B cell (primary cell): Measurements from ENCODE around the gene NRXN2. TPM values are rescaled to one million over a fixed set of nuclear protein-coding genes. Genes with fewer than 3 reads are reported as not detected.

Experiments
- ATAC-seq: fragments of 200-7000 bp; cut with Tn5 transposase; one replicate; pipeline ENCODE4 v1.10.0; 2021; ENCODE audit warnings: low read depth, mild to moderate bottlenecking, moderate number of reproducible peaks, moderate library complexity
- CTCF ChIA-PET: fragments of 350-600 bp; sonication (Branson Sonifier 250); formaldehyde crosslinking; loops from one replicate; lab custom pipeline; 2021; ENCODE audit warnings: antibody characterized with exemption, inconsistent platforms; lab: Charles Lee
- POLR2A ChIA-PET: fragments of 350-600 bp; sonication (Branson Sonifier 250); formaldehyde crosslinking; loops from one replicate; lab custom pipeline; 2021; ENCODE audit warnings: antibody characterized with exemption; lab: Charles Lee
- DNase-seq: peaks from one replicate; pipeline ENCODE4 v3.0.0; 2013
- H2AFZ ChIP-seq: 2 replicates; pipeline ENCODE4 v1.6.1; 2012; ENCODE audit warnings: mild to moderate bottlenecking, low read depth, low read length; ENCODE audit not compliant: insufficient read depth, poor library complexity, severe bottlenecking
- H3K27ac ChIP-seq, 2 donors: 1 replicate in 1 of 2; 2 replicates in 1 of 2; pipeline ENCODE4 v1.5.1; 2012 to 2013; ENCODE audit warnings: low read length in 2 of 2, mild to moderate bottlenecking in 2 of 2, moderate library complexity in 1 of 2
- H3K27me3 ChIP-seq, 4 experiments: fragments of 200-600 bp in 1 of 4; sonication (generic) in 1 of 4; replicated peaks in 1 of 4; 1 replicate in 2 of 4; 2 replicates in 2 of 4; pipeline versions ENCODE4 v1.6.1 to v1.7.0; 2013 to 2016; ENCODE audit warnings: low read length in 3 of 4, mild to moderate bottlenecking in 2 of 4, mixed read lengths in 1 of 4, moderate library complexity in 1 of 4; ENCODE audit not compliant: insufficient read depth in 4 of 4, control insufficient read depth in 3 of 4; ENCODE audit errors: control extremely low read depth in 1 of 4
- H3K36me3 ChIP-seq, 2 experiments: replicated peaks in 1 of 2; 1 replicate in 1 of 2; 2 replicates in 1 of 2; pipeline versions ENCODE4 v1.6.1 to v1.7.1; 2013; ENCODE audit warnings: low read length in 1 of 2; ENCODE audit not compliant: insufficient read depth in 2 of 2, control insufficient read depth in 1 of 2; ENCODE audit errors: control extremely low read depth in 1 of 2, extremely low read depth in 1 of 2
- H3K4me1 ChIP-seq, 2 donors: fragments of 200-600 bp in 1 of 2; sonication (generic) in 1 of 2; 1 replicate in 1 of 2; 2 replicates in 1 of 2; pipeline versions ENCODE4 v1.5.1 to v1.6.1; 2013 to 2017; ENCODE audit warnings: low read length in 2 of 2; ENCODE audit not compliant: control insufficient read depth in 2 of 2, insufficient read depth in 2 of 2
- H3K4me2 ChIP-seq: replicated peaks from 2 replicates; pipeline ENCODE3; 2012; ENCODE audit warnings: mild to moderate bottlenecking, low read depth, low read length; ENCODE audit not compliant: poor library complexity, severe bottlenecking
- H3K4me3 ChIP-seq, 5 experiments: fragments of 200-600 bp in 1 of 5; sonication (generic) in 1 of 5; 1 replicate in 3 of 5; 2 replicates in 2 of 5; pipeline versions ENCODE4 v1.5.1 to v1.7.0; 2011 to 2016; ENCODE audit warnings: low read length in 4 of 5, mild to moderate bottlenecking in 4 of 5, low read depth in 2 of 5, control low read depth in 1 of 5, moderate library complexity in 1 of 5; ENCODE audit not compliant: insufficient read depth in 1 of 5; ENCODE audit errors: control extremely low read depth in 1 of 5, extremely low read depth in 1 of 5
- H3K79me2 ChIP-seq: fragments of 200-600 bp; sonication (generic); one replicate; pipeline ENCODE4 v1.6.0; 2016; ENCODE audit warnings: low read length; ENCODE audit not compliant: control insufficient read depth, insufficient read depth
- H3K9ac ChIP-seq: fragments of 200-600 bp; sonication (generic); 2 replicates; pipeline ENCODE4 v1.6.1; 2017; ENCODE audit warnings: mild to moderate bottlenecking, low read length, moderate library complexity
- H3K9me3 ChIP-seq, 3 donors: one replicate each; pipeline versions ENCODE4 v1.6.1 to v1.7.1; 2013; ENCODE audit warnings: low read length in 2 of 3; ENCODE audit not compliant: control insufficient read depth in 2 of 3, insufficient read depth in 1 of 3; ENCODE audit errors: control extremely low read depth in 1 of 3
- H4K20me1 ChIP-seq: 2 replicates; pipeline ENCODE4 v1.6.0; 2012; ENCODE audit warnings: mild to moderate bottlenecking, low read length; ENCODE audit not compliant: insufficient read depth, control insufficient read depth, poor library complexity, severe bottlenecking
- H3K27ac Mint-ChIP-seq: one replicate; pipeline ENCODE4 v1.8.0; 2021; ENCODE audit warnings: mixed read lengths
- H3K27me3 Mint-ChIP-seq: one replicate; pipeline ENCODE4 v1.8.0; 2021; ENCODE audit warnings: mixed read lengths
- H3K4me1 Mint-ChIP-seq: one replicate; pipeline ENCODE4 v1.8.0; 2021; ENCODE audit warnings: mixed read lengths
- H3K4me3 Mint-ChIP-seq: one replicate; pipeline ENCODE4 v1.8.0; 2021; ENCODE audit warnings: mixed read lengths
- H3K9me3 Mint-ChIP-seq: one replicate; pipeline ENCODE4 v1.8.0; 2022; ENCODE audit warnings: mixed read lengths; ENCODE audit not compliant: insufficient read depth
- EZH2 ChIP-seq: IDR thresholded peaks from 2 replicates; pipeline ENCODE4 v1.6.1; 2012; ENCODE audit warnings: borderline replicate concordance, low read depth, mild to moderate bottlenecking, moderate library complexity, low read length; ENCODE audit not compliant: insufficient read depth, poor library complexity, severe bottlenecking
- WGBS: methylation state at CpG from one replicate; pipeline ENCODE4 v1.1.5; 2013; ENCODE audit warnings: missing lambda C conversion rate; ENCODE audit not compliant: insufficient coverage; 5-methylcytosine and 5-hydroxymethylcytosine counted together
- intact Hi-C: fragments of 100-400 bp; cut with micrococcal nuclease; formaldehyde crosslinking; loops from one replicate; pipeline ENCODE4 v1.10.0; 2022
- polyA plus RNA-seq: library from polyadenylated mRNA; depleted of rRNA; stranded (reverse); fragments of >200 nt; gene quantifications from 2 replicates; pipeline ENCODE4 v1.2.3, GENCODE V29; 2012
- total RNA-seq, 2 donors: library from RNA; stranded (reverse); fragments of 120-200 nt in 1 of 2; gene quantifications; 1 replicate in 1 of 2; 2 replicates in 1 of 2; pipeline versions ENCODE4 v1.2.3 to v1.2.4, GENCODE V29; 2013 to 2022
- TF ChIP-seq, protein P1 (sequence below): fragments of 200-600 bp; IDR thresholded peaks from one replicate; pipeline ENCODE4 v1.8.0; 2022; ENCODE audit warnings: antibody characterized with exemption, mild to moderate bottlenecking

Gene NRXN2
- total and polyA plus RNA-seq, 2 donors (not counting 1 experiment from before 2014, with no cell fraction given) = 0.01 to 0.52 TPM

DNA sequence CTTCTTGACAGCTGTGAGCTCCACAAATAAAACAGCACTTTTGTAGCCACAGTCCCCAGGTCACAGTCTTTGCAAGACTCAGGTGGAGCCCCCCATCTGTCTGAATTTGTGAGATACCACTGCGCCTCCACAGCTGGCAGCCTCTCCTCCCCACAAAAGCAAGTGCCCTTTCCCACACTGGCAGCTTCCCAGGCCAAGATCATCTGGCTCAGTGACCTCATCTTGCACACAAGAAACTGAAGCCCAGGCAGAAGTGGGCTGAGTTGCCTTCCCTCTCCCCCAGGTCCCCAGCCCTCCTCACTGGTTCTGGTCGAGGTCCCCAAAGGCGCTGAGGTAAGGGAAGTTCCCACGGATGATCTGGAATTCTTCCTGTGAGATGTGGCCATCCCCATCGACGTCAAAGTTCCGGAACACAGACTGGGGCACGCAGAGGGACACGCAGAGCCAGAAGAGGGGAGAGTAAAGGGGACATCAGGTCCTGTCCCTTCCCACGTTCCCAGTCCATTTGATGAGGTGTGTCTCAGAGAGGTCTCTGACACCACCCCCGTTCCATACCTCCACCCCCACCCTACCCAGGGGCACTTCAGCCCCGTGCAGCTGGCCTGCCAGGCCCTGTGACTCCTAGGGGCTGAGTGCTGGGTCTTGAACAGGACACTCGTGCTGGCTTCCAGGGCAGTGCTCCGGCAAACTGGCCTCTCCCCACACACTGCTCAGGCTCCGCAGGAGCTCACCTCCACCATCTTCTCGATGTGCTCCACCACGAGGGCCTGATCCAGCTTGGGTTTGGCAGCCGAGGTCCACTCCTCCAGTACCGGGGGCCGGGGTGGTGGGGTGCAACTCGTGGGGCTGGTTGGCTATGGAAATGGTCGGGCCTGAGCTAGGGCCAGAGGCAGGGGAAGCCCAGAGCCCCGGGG, 12.1 kb upstream of the NRXN2 start:
- CTCF ChIA-PET = interaction anchor here (1.4 kb wide), 3 partner anchors 9 to 46 kb away, joined by 3 to 5 read pairs (median 4); partner anchors contain the start of gene RASGRP2
- H3K9ac ChIP-seq = no peak overlapping the region
- H3K27ac ChIP-seq = no peak overlapping the region
- peaks cover 26% of the 10 kb centered on the region for H3K4me1 Mint-ChIP-seq
- no peak overlapping the region for H3K4me2 ChIP-seq
- H3K9me3 ChIP-seq = no peaks in the 10 kb centered on the region
- H3K27ac Mint-ChIP-seq = no peak overlapping the region
- peaks cover 96% of the 10 kb centered on the region for H4K20me1 ChIP-seq
- no peaks in the 10 kb centered on the region for H3K9me3 Mint-ChIP-seq
- H3K79me2 ChIP-seq = peaks cover 45% of the 10 kb centered on the region
- intact Hi-C loops = no loop called here
- POLR2A ChIA-PET = interaction anchor here (0.6 to 0.7 kb wide), 2 partner anchors 37 to 653 kb away, joined by 6 to 7 read pairs; no protein-coding TSS in a partner anchor
- no peak overlapping the region for H2AFZ ChIP-seq
- 95% methylated on average over 19 of the region's 23 CpGs for WGBS
- no peaks in the 10 kb centered on the region for H3K27me3 ChIP-seq
- H3K4me3 Mint-ChIP-seq = no peak overlapping the region
- no peak overlapping the region for H3K4me3 ChIP-seq
- ATAC-seq = no peak
- TF ChIP-seq, protein P1, sequence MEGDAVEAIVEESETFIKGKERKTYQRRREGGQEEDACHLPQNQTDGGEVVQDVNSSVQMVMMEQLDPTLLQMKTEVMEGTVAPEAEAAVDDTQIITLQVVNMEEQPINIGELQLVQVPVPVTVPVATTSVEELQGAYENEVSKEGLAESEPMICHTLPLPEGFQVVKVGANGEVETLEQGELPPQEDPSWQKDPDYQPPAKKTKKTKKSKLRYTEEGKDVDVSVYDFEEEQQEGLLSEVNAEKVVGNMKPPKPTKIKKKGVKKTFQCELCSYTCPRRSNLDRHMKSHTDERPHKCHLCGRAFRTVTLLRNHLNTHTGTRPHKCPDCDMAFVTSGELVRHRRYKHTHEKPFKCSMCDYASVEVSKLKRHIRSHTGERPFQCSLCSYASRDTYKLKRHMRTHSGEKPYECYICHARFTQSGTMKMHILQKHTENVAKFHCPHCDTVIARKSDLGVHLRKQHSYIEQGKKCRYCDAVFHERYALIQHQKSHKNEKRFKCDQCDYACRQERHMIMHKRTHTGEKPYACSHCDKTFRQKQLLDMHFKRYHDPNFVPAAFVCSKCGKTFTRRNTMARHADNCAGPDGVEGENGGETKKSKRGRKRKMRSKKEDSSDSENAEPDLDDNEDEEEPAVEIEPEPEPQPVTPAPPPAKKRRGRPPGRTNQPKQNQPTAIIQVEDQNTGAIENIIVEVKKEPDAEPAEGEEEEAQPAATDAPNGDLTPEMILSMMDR = no peak
- no peak for TF ChIP-seq EZH2
- DNase-seq = no peak
- peaks cover 0 to 5% of the 10 kb centered on the region in 2 donors for H3K4me1 ChIP-seq
- H3K27me3 Mint-ChIP-seq = no peaks in the 10 kb centered on the region
- peaks cover 2 to 89% of the 10 kb centered on the region in 2 experiments for H3K36me3 ChIP-seq

DNA sequence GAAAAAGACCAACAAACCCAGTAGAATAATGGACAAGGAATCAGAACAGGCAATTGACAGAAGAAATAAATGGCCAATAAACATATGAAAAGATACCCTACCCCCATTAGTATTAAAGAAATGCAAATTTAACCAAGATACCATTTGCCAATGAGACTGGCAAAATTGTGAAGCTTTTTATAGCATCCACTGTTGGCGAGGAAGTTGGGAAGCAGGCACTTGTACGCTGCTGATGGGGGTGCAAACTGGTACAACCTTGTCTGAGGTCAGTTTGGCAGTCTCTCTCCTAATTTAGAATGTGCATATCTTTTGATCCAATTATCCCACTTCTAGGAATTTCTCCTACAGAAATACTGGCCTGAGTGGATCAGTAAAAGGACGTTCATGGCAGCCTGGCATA, 8.6 kb upstream of the NRXN2 start:
- TF ChIP-seq EZH2 = no peak
- TF ChIP-seq, protein P1 = no peak
- 90% methylated on average over 3 of the region's 3 CpGs for WGBS
- H3K36me3 ChIP-seq = peaks cover 2 to 88% of the 10 kb centered on the region in 2 experiments
- Mint-ChIP-seq H3K9me3 (no peaks in the 10 kb centered on the region), H3K4me1 (peaks cover 21% of the 10 kb centered on the region), H3K27ac (no peak overlapping the region), H3K27me3 (no peaks in the 10 kb centered on the region), H3K4me3 (no peak overlapping the region)
- peaks cover 92% of the 10 kb centered on the region for H4K20me1 ChIP-seq
- POLR2A ChIA-PET = no interaction called here
- no peak overlapping the region for H3K9ac ChIP-seq
- intact Hi-C loops = no loop called here
- ATAC-seq = no peak
- DNase-seq = no peak
- H3K4me1 ChIP-seq = peaks cover 0 to 5% of the 10 kb centered on the region in 2 donors
- CTCF ChIA-PET = no interaction called here
- no peak overlapping the region for H3K27ac ChIP-seq
- peaks cover 20% of the 10 kb centered on the region for H3K79me2 ChIP-seq
- no peak overlapping the region for H2AFZ ChIP-seq
- H3K9me3 ChIP-seq = no peaks in the 10 kb centered on the region
- H3K4me3 ChIP-seq = no peak overlapping the region
- no peaks in the 10 kb centered on the region for H3K27me3 ChIP-seq
- no peak overlapping the region for H3K4me2 ChIP-seq
